Ecto neural progenitor cell (in vitro differentiated cells): ENCODE results near the gene TIFAB.
A peak's percentile ranks its signal among the peaks of the same experiment; 100 is the strongest.

ENCODE experiments used
- DNase-seq: peaks from one replicate; pipeline ENCODE4 v3.0.0-alpha.2; 2018; ENCODE audit warnings: low spot score

The TIFAB gene

DNA sequence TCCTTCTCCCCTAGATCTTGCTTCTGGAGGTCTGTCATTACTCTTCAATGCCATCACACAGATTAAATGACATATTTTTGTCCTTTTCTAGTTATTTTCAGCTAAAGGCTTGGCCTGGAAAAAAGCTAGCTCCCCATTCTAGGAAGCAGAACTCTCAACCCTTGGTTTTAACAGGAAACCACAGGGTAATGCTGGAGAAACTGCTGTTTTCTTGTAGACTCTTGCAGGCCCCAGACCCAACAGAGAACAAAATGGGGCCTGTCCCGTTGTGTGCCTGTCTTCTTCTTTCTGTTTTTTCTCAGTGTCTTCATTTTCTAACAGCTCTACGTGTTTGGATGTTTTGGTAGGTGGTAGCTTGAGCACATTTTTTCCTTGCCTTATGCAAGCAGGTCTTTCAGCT, 26.5 kb downstream of the TIFAB start:
- no peak for DNase-seq

- DNase-seq, result no peak
Measured at GRCh38 chr5:135423846-135424168, 28.3 kb downstream of the TIFAB start.

- DNase-seq, result no peak
Measured at GRCh38 chr5:135423146-135423845, 28.9 kb downstream of the TIFAB start.

DNA sequence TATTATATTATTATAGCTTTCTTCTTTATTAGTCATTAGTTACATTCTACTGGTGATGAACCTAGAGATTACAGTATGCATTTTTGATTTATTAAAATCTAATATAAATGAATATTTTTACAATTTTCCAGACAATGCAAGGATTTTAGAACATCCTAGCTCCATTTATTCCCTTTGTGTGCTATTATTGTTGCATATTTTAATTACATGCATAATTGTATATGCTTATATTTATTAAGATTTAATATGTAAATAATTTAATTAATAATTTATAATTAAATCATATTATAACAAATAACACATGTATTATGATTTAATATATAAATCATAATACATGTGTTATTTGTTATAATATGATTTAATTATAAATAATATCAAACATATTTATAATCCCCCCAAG, 29.7 kb downstream of the TIFAB start:
- no peak for DNase-seq

GRCh38 chr5:135417083-135417482, 35.1 kb downstream of the TIFAB start:
- DNase-seq, result no peak

DNA sequence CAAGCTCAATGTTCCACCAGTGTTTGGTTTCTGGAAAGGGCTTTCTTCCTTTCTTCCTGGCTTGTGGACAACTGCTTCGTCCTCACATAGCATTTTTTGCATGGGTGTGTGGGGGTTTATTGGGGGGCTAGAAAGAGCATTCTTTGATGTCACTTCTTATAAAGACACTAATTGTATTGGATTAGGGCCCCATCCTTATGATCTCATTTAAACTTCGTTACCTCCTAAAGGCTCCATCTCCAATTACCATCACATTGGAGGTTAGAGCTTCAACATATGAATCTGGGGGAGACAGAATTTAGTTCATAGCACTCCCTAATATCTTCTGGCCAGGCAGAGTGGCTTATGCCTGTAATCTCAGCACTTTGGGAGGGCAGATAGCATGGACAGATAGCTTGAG, 47.1 kb downstream of the TIFAB start:
- no peak for DNase-seq

GRCh38 chr5:135402031-135402430, 50.1 kb downstream of the TIFAB start:
- no peak for DNase-seq

- no peak for DNase-seq
Measured at GRCh38 chr5:135400866-135401265, 51.3 kb downstream of the TIFAB start.

DNA sequence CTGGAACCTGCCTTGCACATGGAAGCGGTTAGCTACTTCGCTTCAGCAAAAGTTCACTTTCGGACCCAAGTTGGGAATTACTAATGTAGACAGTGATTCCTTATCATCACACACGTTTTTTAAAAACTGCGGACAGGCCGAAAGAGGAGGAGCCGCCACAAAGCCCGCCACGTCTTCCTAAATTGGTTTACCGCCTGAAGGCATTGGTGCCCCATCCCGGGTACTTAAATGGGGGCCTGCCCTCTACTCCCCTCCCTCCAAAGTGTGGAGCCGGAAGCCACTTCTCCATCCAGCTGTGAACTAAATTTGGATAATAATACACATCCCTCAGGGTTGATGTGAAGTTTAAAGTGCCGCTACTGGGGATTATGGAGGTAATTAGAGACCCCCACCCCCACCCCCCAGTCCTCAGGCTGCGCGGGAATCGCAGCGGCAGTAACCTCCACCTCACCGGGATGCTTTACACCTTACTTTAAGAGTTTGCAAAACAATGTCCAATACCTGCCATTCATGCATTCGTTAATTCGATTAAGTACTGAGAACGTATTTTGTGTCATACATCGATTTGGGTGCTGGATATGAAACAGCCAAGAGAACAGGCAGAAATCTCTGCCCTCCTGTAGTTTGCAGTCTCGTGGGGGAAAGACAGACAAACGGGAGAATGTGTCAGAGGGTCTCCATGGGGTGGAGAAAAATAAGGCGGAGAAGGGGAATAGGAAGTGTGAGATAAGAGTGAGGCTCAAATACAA, 52.2 kb downstream of the TIFAB start:
- DNase-seq, result no peak

DNA sequence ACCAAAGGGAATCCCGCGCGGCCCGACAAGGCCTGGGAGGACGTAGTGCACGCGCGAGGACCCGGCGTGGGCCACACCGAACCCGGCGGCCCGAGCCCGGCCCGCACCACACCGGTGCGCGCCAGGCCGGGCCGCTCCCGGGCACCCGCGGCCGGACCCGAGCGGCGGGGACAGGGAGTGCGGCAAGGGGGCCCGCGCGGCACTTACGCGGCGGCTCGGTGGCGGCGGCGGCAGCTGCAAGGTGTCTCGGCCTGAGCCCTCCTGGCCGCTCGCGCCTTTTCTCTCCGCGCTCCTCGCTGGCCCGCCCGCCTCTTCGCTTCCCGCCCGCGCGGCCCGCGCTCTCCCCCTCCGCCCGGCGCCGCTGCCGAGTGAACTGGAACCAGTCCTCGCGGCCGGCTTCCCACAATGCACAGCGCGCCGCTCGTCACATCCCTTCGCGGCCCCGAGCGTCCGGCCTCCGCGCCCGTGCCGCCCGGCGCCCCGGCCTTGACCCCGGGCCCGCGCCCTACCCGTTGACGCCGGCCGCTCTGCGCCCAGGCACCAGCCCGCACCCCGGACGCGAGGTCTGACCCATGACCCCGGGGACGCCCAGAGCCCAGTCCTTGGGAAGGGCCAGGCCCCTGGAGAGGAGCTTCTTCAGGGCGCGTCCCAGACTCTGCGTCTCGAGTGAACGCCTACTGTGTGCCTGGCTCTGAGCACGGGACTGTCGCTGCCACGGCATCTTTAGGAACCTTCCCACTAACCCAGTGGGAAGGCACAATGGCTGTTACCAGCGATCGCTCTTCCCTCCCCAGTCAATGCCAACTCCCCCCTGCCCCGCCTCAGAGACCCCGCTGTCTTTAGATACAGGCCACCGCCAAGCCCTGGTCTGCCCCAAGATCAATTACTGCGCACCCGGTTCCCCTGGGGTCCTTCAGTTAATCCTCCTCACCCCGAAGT, 53.0 kb downstream of the TIFAB start, which contains the start of gene MACROH2A1:
Gene MACROH2A1 (minus strand): TSS at position 377 of the 939 bp plus-strand sequence. CDS start 10,138 bp downstream, outside the sequence.
- peak; percentile 90 for DNase-seq

DNA sequence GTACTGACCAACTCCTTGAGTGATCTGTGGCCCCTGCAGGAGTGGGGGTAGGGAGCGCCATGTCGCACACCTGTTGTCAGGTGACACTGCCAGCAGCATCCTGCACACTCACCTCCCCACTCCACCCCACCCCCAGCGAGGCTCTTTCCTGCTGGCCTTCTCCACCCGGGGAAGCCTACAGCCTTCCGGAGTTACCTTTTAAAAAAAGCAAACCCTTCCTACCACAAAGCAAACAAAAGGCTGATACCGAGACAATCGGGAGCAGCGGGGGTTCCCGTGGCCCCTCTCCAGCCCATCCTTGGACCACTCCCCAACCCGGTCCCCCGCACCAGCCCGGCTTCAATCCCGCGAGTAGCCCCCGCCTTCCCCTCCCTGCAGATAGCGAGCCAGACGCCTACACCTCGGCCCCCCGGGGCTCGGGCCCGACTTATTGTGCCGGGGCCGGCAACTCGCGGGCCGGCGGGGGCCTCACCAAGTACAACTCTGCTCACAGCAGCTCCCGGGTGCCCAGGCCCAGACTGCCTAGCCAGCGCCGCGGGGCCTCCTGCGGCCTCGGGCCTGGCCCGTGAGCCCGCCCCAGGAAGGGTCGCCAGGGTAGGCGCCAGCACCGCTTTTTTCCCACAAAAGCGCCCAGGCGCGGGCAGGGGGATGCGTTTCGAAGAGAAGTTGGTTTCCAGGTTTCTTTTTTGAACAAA, 53.8 kb downstream of the TIFAB start:
- DNase-seq, result peak; percentile 73
